ENCODE results near the gene LIG3.

DNA sequence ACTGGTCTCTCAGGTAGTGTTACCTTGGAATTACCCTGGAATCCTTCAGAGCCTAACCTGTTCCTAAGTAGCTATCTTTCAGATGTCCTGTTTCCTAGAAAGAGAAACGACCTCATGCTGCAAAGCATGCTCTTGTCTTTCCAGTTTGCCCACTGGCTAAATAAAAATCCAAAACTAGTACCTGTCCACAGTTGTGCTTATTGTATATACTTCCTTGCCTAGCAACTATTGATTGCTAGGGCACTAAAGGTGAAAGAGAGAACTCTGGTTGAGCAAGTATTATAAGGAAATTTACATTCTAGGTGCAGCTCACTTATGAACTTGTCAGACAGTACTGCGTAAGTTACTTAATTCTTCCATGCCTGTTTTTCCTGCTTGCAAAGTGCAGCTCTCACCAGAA is 38.5 kb downstream of the LIG3 start:
- no peak for TF ChIP-seq GABPA (IDR thresholded peaks at IDR 0.05 in 1 of 2, conservative IDR thresholded peaks at IDR 0.05 in 1 of 2)
- TF ChIP-seq, protein P1, sequence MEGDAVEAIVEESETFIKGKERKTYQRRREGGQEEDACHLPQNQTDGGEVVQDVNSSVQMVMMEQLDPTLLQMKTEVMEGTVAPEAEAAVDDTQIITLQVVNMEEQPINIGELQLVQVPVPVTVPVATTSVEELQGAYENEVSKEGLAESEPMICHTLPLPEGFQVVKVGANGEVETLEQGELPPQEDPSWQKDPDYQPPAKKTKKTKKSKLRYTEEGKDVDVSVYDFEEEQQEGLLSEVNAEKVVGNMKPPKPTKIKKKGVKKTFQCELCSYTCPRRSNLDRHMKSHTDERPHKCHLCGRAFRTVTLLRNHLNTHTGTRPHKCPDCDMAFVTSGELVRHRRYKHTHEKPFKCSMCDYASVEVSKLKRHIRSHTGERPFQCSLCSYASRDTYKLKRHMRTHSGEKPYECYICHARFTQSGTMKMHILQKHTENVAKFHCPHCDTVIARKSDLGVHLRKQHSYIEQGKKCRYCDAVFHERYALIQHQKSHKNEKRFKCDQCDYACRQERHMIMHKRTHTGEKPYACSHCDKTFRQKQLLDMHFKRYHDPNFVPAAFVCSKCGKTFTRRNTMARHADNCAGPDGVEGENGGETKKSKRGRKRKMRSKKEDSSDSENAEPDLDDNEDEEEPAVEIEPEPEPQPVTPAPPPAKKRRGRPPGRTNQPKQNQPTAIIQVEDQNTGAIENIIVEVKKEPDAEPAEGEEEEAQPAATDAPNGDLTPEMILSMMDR (IDR thresholded peaks at IDR 0.05; ENCODE audit: low read depth, low read length, missing input control): no peak
- TF ChIP-seq, protein P2, sequence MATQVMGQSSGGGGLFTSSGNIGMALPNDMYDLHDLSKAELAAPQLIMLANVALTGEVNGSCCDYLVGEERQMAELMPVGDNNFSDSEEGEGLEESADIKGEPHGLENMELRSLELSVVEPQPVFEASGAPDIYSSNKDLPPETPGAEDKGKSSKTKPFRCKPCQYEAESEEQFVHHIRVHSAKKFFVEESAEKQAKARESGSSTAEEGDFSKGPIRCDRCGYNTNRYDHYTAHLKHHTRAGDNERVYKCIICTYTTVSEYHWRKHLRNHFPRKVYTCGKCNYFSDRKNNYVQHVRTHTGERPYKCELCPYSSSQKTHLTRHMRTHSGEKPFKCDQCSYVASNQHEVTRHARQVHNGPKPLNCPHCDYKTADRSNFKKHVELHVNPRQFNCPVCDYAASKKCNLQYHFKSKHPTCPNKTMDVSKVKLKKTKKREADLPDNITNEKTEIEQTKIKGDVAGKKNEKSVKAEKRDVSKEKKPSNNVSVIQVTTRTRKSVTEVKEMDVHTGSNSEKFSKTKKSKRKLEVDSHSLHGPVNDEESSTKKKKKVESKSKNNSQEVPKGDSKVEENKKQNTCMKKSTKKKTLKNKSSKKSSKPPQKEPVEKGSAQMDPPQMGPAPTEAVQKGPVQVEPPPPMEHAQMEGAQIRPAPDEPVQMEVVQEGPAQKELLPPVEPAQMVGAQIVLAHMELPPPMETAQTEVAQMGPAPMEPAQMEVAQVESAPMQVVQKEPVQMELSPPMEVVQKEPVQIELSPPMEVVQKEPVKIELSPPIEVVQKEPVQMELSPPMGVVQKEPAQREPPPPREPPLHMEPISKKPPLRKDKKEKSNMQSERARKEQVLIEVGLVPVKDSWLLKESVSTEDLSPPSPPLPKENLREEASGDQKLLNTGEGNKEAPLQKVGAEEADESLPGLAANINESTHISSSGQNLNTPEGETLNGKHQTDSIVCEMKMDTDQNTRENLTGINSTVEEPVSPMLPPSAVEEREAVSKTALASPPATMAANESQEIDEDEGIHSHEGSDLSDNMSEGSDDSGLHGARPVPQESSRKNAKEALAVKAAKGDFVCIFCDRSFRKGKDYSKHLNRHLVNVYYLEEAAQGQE (IDR thresholded peaks at IDR 0.05): no peak
- TF ChIP-seq, protein P3, sequence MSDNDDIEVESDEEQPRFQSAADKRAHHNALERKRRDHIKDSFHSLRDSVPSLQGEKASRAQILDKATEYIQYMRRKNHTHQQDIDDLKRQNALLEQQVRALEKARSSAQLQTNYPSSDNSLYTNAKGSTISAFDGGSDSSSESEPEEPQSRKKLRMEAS (IDR thresholded peaks at IDR 0.05): no peak
